Gastroesophageal sphincter (tissue), 4 donors: ENCODE data around the gene BPIFA3. TPM values are rescaled to one million over a fixed set of nuclear protein-coding genes. Genes with fewer than 3 reads are reported as not detected.
A peak's percentile ranks its signal among the peaks of the same experiment; 100 is the strongest.

Experiments
- ATAC-seq: fragments of 150-250 bp; one replicate; pipeline ENCODE4 v1.9.1; 2016; ENCODE audit warnings: mild to moderate bottlenecking, moderate library complexity
- H3K27ac ChIP-seq, 4 donors: fragments of 200-600 bp; sonication (generic) in 3 of 4; 1 replicate in 3 of 4; 2 replicates in 1 of 4; pipeline ENCODE4 v1.5.1; 2016 to 2019
- H3K27me3 ChIP-seq: fragments of 200-600 bp; sonication (generic); one replicate; pipeline ENCODE4 v1.5.1; 2019
- H3K36me3 ChIP-seq, 2 donors: fragments of 200-600 bp; sonication (generic); one replicate each; pipeline ENCODE4 v1.5.1; 2019; ENCODE audit warnings: control low read depth in 1 of 2
- H3K4me1 ChIP-seq, 3 donors: fragments of 200-600 bp; sonication (generic); 1 replicate in 2 of 3; 2 replicates in 1 of 3; pipeline ENCODE4 v1.5.1; 2016 to 2019; ENCODE audit warnings: control low read depth in 2 of 3
- H3K4me3 ChIP-seq, 2 donors: fragments of 200-600 bp; sonication (generic); one replicate each; pipeline ENCODE4 v1.5.1; 2019; ENCODE audit warnings: mild to moderate bottlenecking in 1 of 2, moderate library complexity in 1 of 2
- H3K9me3 ChIP-seq, 3 donors: fragments of 200-600 bp; sonication (generic); one replicate each; pipeline ENCODE4 v1.5.1; 2017 to 2019; ENCODE audit warnings: control low read depth in 2 of 3
- CTCF ChIP-seq, 4 experiments: fragments of 200-600 bp in 2 of 4; fragments of 450-650 bp in 2 of 4; sonication (generic) in 1 of 4; IDR thresholded peaks; one replicate each; pipeline ENCODE4 v1.5.1; 2017 to 2019; ENCODE audit warnings: antibody characterized with exemption in 4 of 4, mild to moderate bottlenecking in 2 of 4, moderate library complexity in 2 of 4
- EP300 ChIP-seq: sonication (generic); formaldehyde crosslinking; IDR thresholded peaks from one replicate; pipeline ENCODE4 v1.6.1; 2017; ENCODE audit warnings: antibody characterized with exemption, mild to moderate bottlenecking
- POLR2A ChIP-seq, 2 donors: fragments of 450-650 bp; IDR thresholded peaks; one replicate each; pipeline ENCODE4 v1.6.1; 2017; ENCODE audit warnings: antibody characterized with exemption in 2 of 2, mild to moderate bottlenecking in 2 of 2, moderate library complexity in 1 of 2
- POLR2AphosphoS5 ChIP-seq: sonication (generic); formaldehyde crosslinking; IDR thresholded peaks from one replicate; pipeline ENCODE4 v1.6.1; 2017; ENCODE audit warnings: antibody characterized with exemption
- WGBS, 2 donors: methylation state at CpG; one replicate each; pipeline ENCODE4 v1.1.5; 2018; ENCODE audit warnings: low coverage in 1 of 2; 5-methylcytosine and 5-hydroxymethylcytosine counted together
- total RNA-seq, 4 donors: library from RNA; depleted of rRNA; stranded (reverse); fragments of >200 nt; gene quantifications; one replicate each; pipeline ENCODE4 v1.1.0, GENCODE V29; 2016

The BPIFA3 gene
- total RNA-seq = not detected

GRCh38 chr20:33217052-33217451, at the start of gene BPIFA3:
BPIFA3 (plus strand) TSS chr20:33217352; CDS start chr20:33217537, 185 bp downstream.
- no peak within 1 kb of the TSS for H3K27ac ChIP-seq
- peaks cover 46% of the 10 kb centered on the region for H3K27me3 ChIP-seq
- no peaks in the 10 kb centered on the region for H3K9me3 ChIP-seq
- no peaks in the 10 kb centered on the region for H3K36me3 ChIP-seq
- WGBS, 2 donors = 100% methylated on average over 1 of the region's 2 CpGs; no CpG with 5 or more reads in 1 of the 2 donors
- no peak for ATAC-seq
- H3K4me1 ChIP-seq = no peaks in the 10 kb centered on the region
- no peak for TF ChIP-seq POLR2AphosphoS5
- TF ChIP-seq EP300 = no peak
- TF ChIP-seq CTCF (IDR thresholded peaks at IDR 0.05) = no peak
- no peak for TF ChIP-seq POLR2A (IDR thresholded peaks at IDR 0.05)
- H3K4me3 ChIP-seq = no peak within 1 kb of the TSS

GRCh38 chr20:33167859-33168258, 49.3 kb upstream of the BPIFA3 start, which contains the start of gene BPIFA2:
BPIFA2 (plus strand) TSS chr20:33168159; CDS start chr20:33169146, 987 bp downstream.
- no peak for TF ChIP-seq POLR2A (IDR thresholded peaks at IDR 0.05)
- no peak for TF ChIP-seq CTCF (IDR thresholded peaks at IDR 0.05)
- no peak for TF ChIP-seq POLR2AphosphoS5
- TF ChIP-seq EP300 = no peak
- Histone ChIP-seq H3K27ac (no peak within 1 kb of the TSS), H3K27me3 (peaks cover 11% of the 10 kb centered on the region), H3K9me3 (peaks cover 0 to 31% (median 0%) of the 10 kb centered on the region in 3 donors), H3K4me1 (no peaks in the 10 kb centered on the region), H3K36me3 (no peaks in the 10 kb centered on the region), H3K4me3 (no peak within 1 kb of the TSS)
- ATAC-seq = no peak
- 52 to 79% methylated on average over 2 to 6 of the region's 8 CpGs for WGBS, 2 donors

GRCh38 chr20:33169176-33169794, 47.9 kb upstream of the BPIFA3 start:
- Histone ChIP-seq H3K27me3 (peaks cover 11% of the 10 kb centered on the region), H3K4me1 (no peaks in the 10 kb centered on the region), H3K4me3 (no peak overlapping the region), H3K36me3 (no peaks in the 10 kb centered on the region), H3K27ac (no peak overlapping the region), H3K9me3 (peaks cover 0 to 31% (median 0%) of the 10 kb centered on the region in 3 donors)
- ATAC-seq = no peak
- TF ChIP-seq CTCF (IDR thresholded peaks at IDR 0.05) = peak in 1 of 4 experiments; percentile 15
- TF ChIP-seq EP300 = no peak
- 47 to 60% methylated on average over 6 to 8 of the region's 8 CpGs for WGBS, 2 donors

GRCh38 chr20:33172781-33173180, 44.4 kb upstream of the BPIFA3 start:
- TF ChIP-seq POLR2AphosphoS5 (no peak), CTCF (IDR thresholded peaks at IDR 0.05) (no peak), EP300 (no peak), POLR2A (IDR thresholded peaks at IDR 0.05) (no peak)
- Histone ChIP-seq H3K27me3 (no peaks in the 10 kb centered on the region), H3K4me3 (no peak overlapping the region), H3K36me3 (no peaks in the 10 kb centered on the region), H3K4me1 (no peaks in the 10 kb centered on the region), H3K9me3 (peaks cover 0 to 29% (median 0%) of the 10 kb centered on the region in 3 donors), H3K27ac (no peak overlapping the region)
- no peak for ATAC-seq
- WGBS, 2 donors = 23 to 27% methylated on average over 7 of the region's 7 CpGs

- Histone ChIP-seq H3K27me3 (no peaks in the 10 kb centered on the region), H3K36me3 (no peaks in the 10 kb centered on the region), H3K9me3 (peaks cover 0 to 14% (median 0%) of the 10 kb centered on the region in 3 donors), H3K27ac (no peak overlapping the region), H3K4me1 (no peaks in the 10 kb centered on the region), H3K4me3 (no peak overlapping the region)
- WGBS, 2 donors = 89% methylated on average over 1 of the region's 3 CpGs; no CpG with 5 or more reads in 1 of the 2 donors
- no peak for ATAC-seq
- TF ChIP-seq EP300 (no peak), POLR2AphosphoS5 (no peak), POLR2A (IDR thresholded peaks at IDR 0.05) (no peak), CTCF (IDR thresholded peaks at IDR 0.05) (no peak)
Observed at GRCh38 chr20:33175123-33175522, 42.0 kb upstream of the BPIFA3 start.
